GM15510 (cell line): Measurements from ENCODE around the gene SNAI3.
A peak's percentile ranks its signal among the peaks of the same experiment; 100 is the strongest.

ENCODE experiments used
- POLR2A ChIP-seq: IDR thresholded peaks from 3 replicates; pipeline ENCODE4 v1.6.1; 2011; ENCODE audit warnings: borderline replicate concordance; ENCODE audit not compliant: insufficient read length; ENCODE audit errors: extremely low read depth

SNAI3 gene

GRCh38 chr16:88662222-88662842, 24.0 kb downstream of the SNAI3 start:
- no peak for TF ChIP-seq POLR2A

- TF ChIP-seq POLR2A, result no peak
Measured at GRCh38 chr16:88661468-88661867, 24.8 kb downstream of the SNAI3 start.

DNA sequence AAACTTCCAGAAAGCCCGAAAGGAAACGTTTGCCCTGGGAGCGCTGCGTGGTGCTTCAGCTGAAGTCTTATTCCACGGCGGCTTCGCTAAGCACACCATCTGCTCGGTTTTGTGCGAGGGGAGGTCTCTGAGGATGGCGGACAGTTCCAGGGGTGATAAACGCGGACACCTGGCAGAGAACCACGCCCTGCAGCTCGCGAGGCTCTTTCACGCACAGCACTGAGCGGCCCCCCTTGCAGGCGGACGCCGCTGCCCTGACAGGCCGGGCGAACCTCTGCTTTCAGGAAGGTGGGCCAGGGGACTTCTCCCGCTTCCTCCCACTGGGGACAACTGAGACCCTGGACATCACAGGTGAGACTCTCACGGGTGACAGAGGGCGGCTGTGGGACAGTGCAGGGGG, 27.1 kb downstream of the SNAI3 start:
- TF ChIP-seq POLR2A, result no peak

GRCh38 chr16:88658714-88659113, 27.6 kb downstream of the SNAI3 start:
- TF ChIP-seq POLR2A, result no peak

- TF ChIP-seq POLR2A, result no peak
Measured at GRCh38 chr16:88657371-88657770, 28.9 kb downstream of the SNAI3 start.

GRCh38 chr16:88656291-88656980, 29.9 kb downstream of the SNAI3 start:
- no peak for TF ChIP-seq POLR2A

DNA sequence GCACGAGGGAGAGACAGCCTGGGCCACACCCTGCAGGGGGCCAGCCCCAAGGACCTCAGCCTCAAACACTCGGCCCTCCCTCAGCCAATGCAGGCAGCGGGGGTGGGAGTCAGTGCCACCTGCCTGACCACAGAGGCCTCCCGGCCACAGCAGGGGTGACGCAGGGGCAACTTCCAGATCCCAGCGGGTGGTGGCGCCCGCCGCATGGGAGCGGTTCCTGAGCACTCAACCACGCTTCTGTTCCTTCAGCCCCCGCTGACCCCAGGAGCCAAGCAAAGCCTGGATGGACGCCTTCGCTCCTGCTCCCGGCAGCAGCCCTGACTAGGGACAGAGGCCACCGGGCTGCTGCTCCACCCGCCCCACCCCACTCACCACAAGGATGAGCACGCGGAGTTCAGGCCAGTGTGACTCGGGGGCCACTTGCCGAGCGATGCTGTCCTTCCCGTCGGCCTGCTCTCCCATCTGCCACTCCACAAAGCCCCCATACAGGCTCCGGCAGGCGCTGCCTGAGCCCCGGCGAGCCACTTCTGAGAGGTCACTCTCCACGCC, 30.5 kb downstream of the SNAI3 start:
- no peak for TF ChIP-seq POLR2A

DNA sequence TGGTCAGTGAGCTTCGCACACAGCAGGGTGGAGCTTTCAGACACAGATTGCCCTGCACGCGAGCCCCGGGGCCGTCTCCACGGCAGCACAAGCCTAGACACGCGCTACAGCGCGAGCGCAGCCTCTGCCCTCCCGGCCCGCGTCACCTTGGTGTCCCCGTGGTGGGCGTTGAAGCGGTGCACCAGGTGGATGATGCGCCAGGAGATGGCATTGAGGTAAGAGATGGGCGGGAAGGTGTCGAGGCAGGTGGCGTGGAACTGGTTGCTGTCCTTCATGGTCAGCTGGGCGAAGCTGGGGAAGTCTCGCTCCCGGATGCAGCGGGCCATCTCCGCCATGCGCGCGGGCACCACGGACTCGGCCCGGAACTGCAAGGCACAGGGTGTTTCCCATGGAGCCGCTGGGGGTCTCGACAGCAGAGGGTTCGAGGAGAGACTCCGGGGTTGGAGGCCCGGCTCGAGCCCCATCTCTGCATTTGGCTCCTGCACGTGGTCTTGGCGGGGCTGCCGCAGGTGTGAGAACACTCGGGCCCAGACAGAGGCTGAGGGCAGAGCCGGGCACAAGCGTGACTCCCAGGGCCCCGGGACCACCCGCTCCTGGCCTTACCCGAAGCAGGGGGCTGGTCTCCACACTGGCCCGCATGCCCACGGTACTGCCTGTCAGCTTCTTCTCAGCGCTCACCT, 31.1 kb downstream of the SNAI3 start:
- no peak for TF ChIP-seq POLR2A

- TF ChIP-seq POLR2A, result no peak
Measured at GRCh38 chr16:88654363-88655052, 31.8 kb downstream of the SNAI3 start.

- no peak for TF ChIP-seq POLR2A
Measured at GRCh38 chr16:88653596-88654362, 32.5 kb downstream of the SNAI3 start.

- no peak for TF ChIP-seq POLR2A
Measured at GRCh38 chr16:88653101-88653500, 33.2 kb downstream of the SNAI3 start.

DNA sequence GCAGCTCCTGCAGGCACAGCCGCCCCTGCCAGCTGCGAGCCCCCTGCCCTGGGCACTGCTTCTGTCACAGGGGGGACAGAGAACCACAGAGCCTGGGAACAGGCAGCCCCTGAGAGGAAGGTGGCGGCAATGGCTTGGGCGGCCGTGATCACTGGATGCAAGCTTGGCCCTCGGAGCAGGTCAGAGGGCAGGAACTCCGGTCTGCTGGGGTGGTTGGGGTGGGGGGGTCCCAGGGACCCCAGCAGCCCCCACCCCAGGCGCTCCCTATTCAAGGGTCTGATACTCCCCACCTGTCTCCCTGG, 33.6 kb downstream of the SNAI3 start:
- TF ChIP-seq POLR2A, result no peak

- TF ChIP-seq POLR2A, result no peak
Measured at GRCh38 chr16:88651989-88652761, 34.1 kb downstream of the SNAI3 start.

GRCh38 chr16:88651276-88651988, 34.9 kb downstream of the SNAI3 start:
- peak; percentile 43 for TF ChIP-seq POLR2A

GRCh38 chr16:88650749-88651275, 35.5 kb downstream of the SNAI3 start, which contains the start of gene CYBA:
Gene CYBA, minus strand, starts transcription at chr16:88651053. Its CDS starts 40 bp downstream, at chr16:88651013.
- TF ChIP-seq POLR2A, result peak; percentile 93
